GM12878 (cell line): ENCODE data around the gene EVX1.

ENCODE experiments used
- EZH2 ChIP-seq: IDR thresholded peaks from 2 replicates; pipeline ENCODE4 v1.6.1; 2012; ENCODE audit warnings: low read depth, mild to moderate bottlenecking, control low read depth, inconsistent platforms, low read length, borderline replicate concordance; ENCODE audit not compliant: control insufficient read depth
- RB1 ChIP-seq: fragments of 450-650 bp; formaldehyde crosslinking; IDR thresholded peaks from 2 replicates; pipeline ENCODE4 v1.6.1; 2017; ENCODE audit warnings: mild to moderate bottlenecking, borderline replicate concordance

DNA sequence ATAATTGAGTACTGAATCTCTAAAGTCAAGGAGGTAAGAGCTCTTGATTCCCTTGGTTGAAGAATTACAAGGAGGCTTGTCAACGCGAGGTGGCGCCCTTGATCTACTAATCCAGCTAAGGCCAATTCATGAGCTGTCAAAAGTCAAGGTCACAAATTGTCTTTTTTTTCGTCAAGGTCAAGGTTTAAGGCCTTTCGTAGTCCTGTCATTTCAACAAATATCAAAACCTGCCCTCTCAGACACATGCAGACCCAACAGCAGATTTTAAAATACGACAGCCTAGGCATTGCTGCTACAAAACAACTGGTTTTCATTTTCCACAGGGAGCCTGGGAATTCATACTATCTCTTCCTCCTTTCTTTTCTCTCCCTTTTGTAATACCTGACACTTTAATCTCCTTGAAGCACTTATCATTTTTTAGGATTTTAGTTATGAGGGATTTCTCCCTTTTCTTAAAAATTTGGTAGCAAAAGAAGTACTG is 46.3 kb upstream of the EVX1 start:
- TF ChIP-seq EZH2 (no peak), RB1 (no peak)
